ELF-1 (cell line): ENCODE data around the gene NME1.
"Not testable (repeated sequence)": the region's sequence is repeated elsewhere in the genome, so short reads cannot be mapped to it uniquely, and the experiment has no call there.

ENCODE experiments used
- DNase-seq: peaks from one replicate; pipeline ENCODE4 v3.0.0-alpha.2; 2016; ENCODE audit warnings: low read depth, low spot score

NME1 gene

GRCh38 chr17:51144266-51145022 is 8.9 kb upstream of the NME1 start:
- DNase-seq: peak; percentile 28

DNA sequence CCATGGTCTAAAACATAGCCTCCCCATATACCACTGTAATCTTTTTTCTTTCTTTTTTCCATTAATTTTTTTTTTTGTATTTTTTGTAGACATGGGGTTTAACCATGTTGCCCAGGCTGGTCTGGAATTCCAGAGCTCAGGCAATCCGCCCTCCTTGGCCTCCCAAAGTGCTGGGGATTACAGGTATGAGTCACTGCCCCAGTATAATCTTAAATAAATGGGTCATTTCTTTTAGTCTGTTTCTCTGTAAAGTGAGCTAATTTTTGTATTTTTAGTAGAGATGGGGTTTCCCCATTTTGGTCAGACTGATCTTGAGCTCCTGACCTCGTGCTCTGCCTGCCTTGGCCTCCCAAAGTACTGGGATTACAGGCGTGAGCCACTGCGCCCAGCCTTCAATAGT is 5.7 kb upstream of the NME1 start:
- no peak for DNase-seq

GRCh38 chr17:51149163-51149562 is 4.2 kb upstream of the NME1 start:
- DNase-seq: no peak

GRCh38 chr17:51150932-51151331 is 2.4 kb upstream of the NME1 start:
- no peak for DNase-seq

- DNase-seq: no peak
Observed at GRCh38 chr17:51152766-51153209, 571 bp upstream of the NME1 start.

DNA sequence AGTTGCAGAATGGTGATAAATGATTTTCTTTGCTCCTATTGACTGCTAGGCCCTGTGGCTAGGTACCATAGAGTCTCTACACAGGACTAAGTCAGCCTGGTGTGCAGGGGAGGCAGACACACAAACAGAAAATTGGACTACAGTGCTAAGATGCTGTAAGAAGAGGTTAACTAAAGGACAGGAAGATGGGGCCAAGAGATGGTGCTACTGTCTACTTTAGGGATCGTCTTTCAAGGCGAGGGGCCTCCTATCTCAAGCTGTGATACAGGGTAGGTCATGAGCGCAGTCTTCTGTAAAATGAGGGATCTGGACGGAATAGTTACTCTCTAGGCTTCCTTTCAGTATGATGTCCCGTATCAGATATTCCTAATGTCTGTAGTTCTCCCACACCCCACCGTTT is 817 bp downstream of the NME1 start:
- no peak for DNase-seq

GRCh38 chr17:51155416-51155815 is 2.1 kb downstream of the NME1 start:
- no peak for DNase-seq

DNA sequence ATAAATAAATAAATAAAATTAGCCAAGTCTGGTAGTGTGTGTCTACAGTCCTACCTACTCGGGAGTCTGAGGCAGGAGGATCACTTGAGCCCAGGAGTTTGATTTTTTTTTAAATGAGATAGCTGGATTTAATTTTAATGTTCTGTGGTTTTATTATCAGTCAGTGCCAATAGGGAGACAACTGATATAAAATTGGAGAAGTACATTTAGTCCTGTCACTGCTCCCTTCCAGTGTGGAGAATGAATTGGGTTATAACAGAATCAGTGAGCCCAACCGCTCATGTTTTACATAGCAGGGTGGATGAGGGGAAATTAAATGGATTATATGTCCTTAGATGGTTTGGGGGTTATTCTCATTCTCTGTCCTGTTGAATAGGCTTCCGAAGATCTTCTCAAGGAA is 6.2 kb downstream of the NME1 start:
- no peak for DNase-seq

DNA sequence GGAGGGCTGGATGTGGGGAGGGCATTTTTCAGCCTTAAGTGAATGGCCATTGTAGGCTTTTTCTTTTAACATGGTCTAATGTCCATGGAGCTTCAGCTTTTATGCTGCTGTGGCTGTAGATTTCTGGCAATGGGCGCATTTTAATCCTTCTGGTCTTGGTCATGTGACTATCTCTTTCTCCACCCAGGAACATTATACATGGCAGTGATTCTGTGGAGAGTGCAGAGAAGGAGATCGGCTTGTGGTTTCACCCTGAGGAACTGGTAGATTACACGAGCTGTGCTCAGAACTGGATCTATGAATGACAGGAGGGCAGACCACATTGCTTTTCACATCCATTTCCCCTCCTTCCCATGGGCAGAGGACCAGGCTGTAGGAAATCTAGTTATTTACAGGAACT is 8.2 kb downstream of the NME1 start:
- no peak for DNase-seq

DNA sequence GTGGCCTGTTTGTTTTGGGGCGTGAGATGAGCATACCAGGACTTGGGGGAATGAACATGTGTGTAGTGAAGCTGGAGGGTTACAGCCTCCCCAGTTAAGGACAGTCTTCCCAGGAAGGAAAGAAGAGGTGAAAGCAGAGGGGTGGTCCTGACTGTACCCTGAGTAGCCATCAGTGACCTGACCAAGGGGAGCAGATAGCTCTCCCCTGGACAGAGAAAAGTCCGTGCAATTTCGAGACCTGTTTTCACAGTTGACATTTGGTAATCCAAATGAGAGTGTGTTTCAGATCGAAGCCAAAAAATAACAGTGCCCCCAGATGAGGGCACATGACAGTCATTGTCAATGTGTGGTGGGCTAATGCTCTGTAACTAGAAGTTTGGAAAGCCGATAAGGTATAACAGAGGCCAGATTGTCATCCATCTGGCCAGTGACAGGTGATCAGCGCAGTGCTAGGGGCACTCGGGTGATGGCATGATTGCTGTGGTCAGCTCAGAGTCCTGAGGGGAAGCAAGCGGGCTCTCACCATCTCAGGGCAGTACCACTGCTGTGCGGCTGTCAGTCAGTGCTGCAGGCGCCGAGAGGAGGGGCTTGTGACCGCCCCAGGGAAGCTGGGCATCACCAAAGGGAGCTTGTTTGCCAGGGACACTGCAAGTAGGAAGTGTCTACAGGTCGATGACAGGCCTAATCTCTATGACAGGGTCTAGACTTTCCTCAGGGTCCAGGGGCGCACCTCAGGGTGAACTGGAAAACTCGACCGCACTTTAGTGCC is 11.7 kb downstream of the NME1 start:
- DNase-seq: peak; percentile 61

- DNase-seq: no peak
Observed at GRCh38 chr17:51165680-51166197, 12.4 kb downstream of the NME1 start.

DNA sequence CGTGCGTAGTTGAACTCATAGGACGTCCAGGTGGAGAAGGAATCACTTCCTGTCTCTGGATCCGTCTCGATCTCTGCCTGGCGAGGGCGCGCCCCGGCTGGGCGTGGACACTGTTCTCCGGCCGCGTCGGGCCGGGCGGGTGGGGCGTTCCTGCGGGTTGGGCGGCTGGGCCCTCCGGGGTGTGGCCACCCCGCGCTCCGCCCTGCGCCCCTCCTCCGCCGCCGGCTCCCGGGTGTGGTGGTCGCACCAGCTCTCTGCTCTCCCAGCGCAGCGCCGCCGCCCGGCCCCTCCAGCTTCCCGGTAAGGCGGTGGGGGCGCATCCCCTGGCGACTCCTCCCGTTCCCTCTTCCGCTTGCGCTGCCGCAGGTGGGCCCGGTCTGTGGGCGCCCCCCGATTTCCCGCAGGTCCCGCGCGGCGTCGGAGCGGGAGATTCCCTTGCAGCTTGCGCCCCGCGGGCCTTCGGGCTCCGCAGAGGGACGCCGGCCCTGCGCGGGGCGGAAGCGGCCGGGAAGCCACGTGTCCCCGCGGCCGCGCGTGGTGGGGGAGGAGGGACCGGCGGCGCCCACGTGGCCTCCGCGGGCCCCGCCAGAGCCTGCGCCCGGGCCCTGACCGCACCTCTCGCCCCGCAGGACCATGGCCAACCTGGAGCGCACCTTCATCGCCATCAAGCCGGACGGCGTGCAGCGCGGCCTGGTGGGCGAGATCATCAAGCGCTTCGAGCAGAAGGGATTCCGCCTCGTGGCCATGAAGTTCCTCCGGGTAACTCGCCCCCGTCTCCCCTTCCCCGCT is 13.0 kb downstream of the NME1 start, which contains the start of gene NME2:
NME2 (plus strand) TSS at position 214 of the 789 bp plus-strand sequence; CDS start at position 634, 420 bp downstream.
- DNase-seq: peak; percentile 93

- peak; percentile 80 for DNase-seq
Observed at GRCh38 chr17:51166987-51167931, 13.9 kb downstream of the NME1 start.

- DNase-seq: no peak
Observed at GRCh38 chr17:51169340-51169739, 16.0 kb downstream of the NME1 start.

DNA sequence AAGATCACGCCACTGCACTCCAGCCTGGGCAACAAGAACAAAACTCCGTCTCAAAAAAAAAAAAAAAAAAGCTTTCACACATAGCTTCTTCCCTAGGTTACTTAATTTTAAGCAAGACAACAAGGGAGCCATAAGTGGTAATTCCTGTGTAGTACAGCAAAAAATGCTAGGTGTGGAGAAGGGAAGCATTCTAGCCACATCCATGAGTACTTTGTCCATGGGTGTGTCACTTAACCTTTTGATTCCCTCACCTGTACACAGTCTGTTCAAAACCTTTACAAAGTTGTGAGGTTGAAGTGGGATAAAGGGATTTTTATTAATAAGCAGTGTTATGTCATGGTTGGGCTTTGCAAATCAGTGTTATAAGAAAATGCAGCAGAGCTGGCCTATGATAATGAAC is 17.4 kb downstream of the NME1 start:
- DNase-seq: no peak

GRCh38 chr17:51172030-51172429 is 18.7 kb downstream of the NME1 start:
- DNase-seq: not testable (repeated sequence)

GRCh38 chr17:51180486-51180885 is 27.1 kb downstream of the NME1 start:
- no peak for DNase-seq

DNA sequence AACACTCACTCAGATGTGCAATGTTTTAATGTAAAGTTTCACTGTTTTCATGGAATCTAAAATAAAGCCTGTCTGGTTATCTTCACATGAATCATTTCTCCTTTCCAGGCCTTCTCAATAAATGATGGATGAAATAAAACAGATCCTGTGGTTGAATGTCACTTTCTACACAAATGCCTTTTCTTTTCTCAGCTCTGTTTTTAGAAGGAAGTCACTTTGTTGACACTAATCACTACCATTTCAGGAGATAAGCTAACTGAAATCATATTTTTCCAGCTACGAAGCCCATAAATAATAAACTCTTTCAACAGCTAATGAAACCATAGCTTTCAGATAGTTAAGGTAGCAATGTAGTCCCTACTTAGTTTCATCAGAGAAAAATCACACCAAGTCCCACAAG is 30.8 kb downstream of the NME1 start:
- no peak for DNase-seq

DNA sequence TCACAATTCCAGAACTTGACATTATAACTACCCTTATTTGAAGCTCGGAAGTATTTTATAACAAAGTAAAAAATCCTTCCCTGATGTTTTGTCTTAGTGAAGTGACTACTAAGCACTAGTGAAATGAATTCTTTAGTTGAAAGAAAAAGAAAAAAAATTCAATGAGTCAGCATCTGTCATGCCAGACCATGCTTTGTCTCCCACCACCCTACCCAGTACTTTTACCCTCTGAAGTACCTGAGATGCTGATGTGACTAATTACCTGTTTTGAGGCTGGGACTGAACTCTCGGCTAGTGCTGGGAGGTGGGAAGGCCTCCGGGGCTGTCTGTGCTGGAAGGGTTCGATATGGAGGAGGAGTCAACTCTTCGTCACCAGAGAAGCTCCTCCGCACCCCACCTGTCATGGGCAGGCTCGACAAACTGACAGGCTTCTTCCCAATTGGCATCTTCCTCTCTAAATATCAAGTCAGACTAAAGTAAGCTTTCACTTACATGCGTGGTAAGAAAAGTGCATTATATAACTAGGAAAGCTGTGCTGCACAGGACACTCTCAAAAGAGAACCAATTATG is 32.5 kb downstream of the NME1 start:
- DNase-seq: peak; percentile 24

GRCh38 chr17:51188271-51188833 is 35.0 kb downstream of the NME1 start:
- no peak for DNase-seq
